Endothelial cell of umbilical vein (primary cell): ENCODE measurements around the gene SIVA1. TPM values are rescaled to one million over a fixed set of nuclear protein-coding genes. Genes with fewer than 3 reads are reported as not detected.

Experiments used
- BruUV-seq: library from RNA; stranded (reverse); fragments of 400-500 nt; replicated peaks from 2 replicates; lab custom pipeline; 2021; lab: Mats Ljungman, UMichigan
- CTCF ChIA-PET: fragments of 300-600, 350-600 bp; sonication (Branson Sonifier 250); formaldehyde crosslinking; loops from one replicate; lab custom pipeline; 2021; ENCODE audit warnings: antibody characterized with exemption, inconsistent platforms; lab: Charles Lee
- POLR2A ChIA-PET: fragments of 300-600, 350-600 bp; sonication (Branson Sonifier 250); formaldehyde crosslinking; loops from one replicate; lab custom pipeline; 2021; ENCODE audit warnings: antibody characterized with exemption, inconsistent platforms; lab: Charles Lee
- DNase-seq: peaks from one replicate; pipeline ENCODE4 v3.0.0-alpha.2; 2011; ENCODE audit warnings: low read depth, low spot score
- FAIRE-seq: peaks from 2 replicates; lab custom pipeline; 2011; peaks lifted over from hg19 to GRCh38; lab: Jason Lieb, UNC
- H2AFZ ChIP-seq: 2 replicates; pipeline ENCODE4 v1.6.0; 2012; ENCODE audit warnings: low read depth, low read length, control low read depth, inconsistent platforms
- H3K27ac ChIP-seq: 2 replicates; pipeline ENCODE4 v1.5.1; 2011; ENCODE audit warnings: low read depth, mild to moderate bottlenecking, control low read depth, low read length, moderate library complexity; ENCODE audit not compliant: insufficient read depth
- H3K27me3 ChIP-seq, 2 experiments: 2 replicates each; pipeline versions ENCODE4 v1.6.0 to v1.6.1; 2011; ENCODE audit warnings: low read length in 2 of 2, mixed read lengths in 1 of 2; ENCODE audit not compliant: control insufficient read depth in 2 of 2, insufficient read depth in 2 of 2
- H3K36me3 ChIP-seq, 2 experiments: 2 replicates in 1 of 2; 3 replicates in 1 of 2; pipeline ENCODE4 v1.5.1; 2011; ENCODE audit warnings: low read length in 2 of 2, mild to moderate bottlenecking in 1 of 2, moderate library complexity in 1 of 2; ENCODE audit not compliant: control insufficient read depth in 2 of 2, insufficient read depth in 2 of 2; ENCODE audit errors: extremely low read depth in 1 of 2
- H3K4me1 ChIP-seq: 3 replicates; pipeline ENCODE4 v1.5.1; 2011; ENCODE audit warnings: mild to moderate bottlenecking, low read length; ENCODE audit not compliant: control insufficient read depth, insufficient read depth; ENCODE audit errors: extremely low read depth
- H3K4me2 ChIP-seq: 2 replicates; pipeline ENCODE4 v1.6.1; 2011; ENCODE audit warnings: low read length, control low read depth, mixed read lengths; ENCODE audit not compliant: insufficient read depth
- H3K4me3 ChIP-seq, 3 experiments: fragments of 200-600 bp in 1 of 3; sonication (generic), shearing (Covaris generic) in 1 of 3; replicated peaks in 1 of 3; 2 replicates each; pipeline ENCODE4 v1.5.1; 2011 to 2016; ENCODE audit warnings: control low read depth in 3 of 3, low read length in 3 of 3, mild to moderate bottlenecking in 2 of 3, inconsistent platforms in 1 of 3, low read depth in 1 of 3, moderate library complexity in 1 of 3; ENCODE audit not compliant: insufficient read depth in 1 of 3
- H3K79me2 ChIP-seq: 2 replicates; pipeline ENCODE4 v1.6.0; 2012; ENCODE audit warnings: low read length, inconsistent platforms; ENCODE audit not compliant: control insufficient read depth, insufficient read depth
- H3K9ac ChIP-seq: replicated peaks from 2 replicates; pipeline ENCODE3; 2011; ENCODE audit warnings: low read length, control low read depth; ENCODE audit not compliant: insufficient read depth; ENCODE audit errors: extremely low read depth
- H3K9me1 ChIP-seq: replicated peaks from 3 replicates; pipeline ENCODE4 v1.6.0; 2011; ENCODE audit warnings: mild to moderate bottlenecking, low read length; ENCODE audit not compliant: control insufficient read depth, insufficient read depth; ENCODE audit errors: extremely low read depth
- H3K9me3 ChIP-seq: replicated peaks from 2 replicates; pipeline ENCODE4 v1.5.1; 2012; ENCODE audit warnings: low read length, inconsistent platforms; ENCODE audit not compliant: control insufficient read depth, insufficient read depth
- H4K20me1 ChIP-seq: replicated peaks from 2 replicates; pipeline ENCODE3; 2011; ENCODE audit warnings: mild to moderate bottlenecking, low read length; ENCODE audit not compliant: control insufficient read depth, insufficient read depth; ENCODE audit errors: extremely low read depth
- EZH2 ChIP-seq: IDR thresholded peaks from 2 replicates; pipeline ENCODE4 v1.6.1; 2012; ENCODE audit warnings: borderline replicate concordance, low read depth, mild to moderate bottlenecking, moderate library complexity, low read length, inconsistent platforms; ENCODE audit not compliant: severe bottlenecking
- FOS ChIP-seq: IDR thresholded peaks from 2 replicates; pipeline ENCODE4 v1.6.1; 2011; ENCODE audit warnings: mild to moderate bottlenecking, low read length, moderate library complexity, borderline replicate concordance; ENCODE audit not compliant: insufficient read depth
- GATA2 ChIP-seq: IDR thresholded peaks from 2 replicates; pipeline ENCODE4 v1.7.0; 2011; ENCODE audit warnings: low read depth, mild to moderate bottlenecking, moderate library complexity, mixed read lengths, low read length; ENCODE audit not compliant: insufficient read length, insufficient read depth
- JUN ChIP-seq: IDR thresholded peaks from 2 replicates; pipeline ENCODE4 v1.6.1; 2011; ENCODE audit warnings: borderline replicate concordance, low read depth; ENCODE audit not compliant: insufficient read length, insufficient read depth
- MYC ChIP-seq: IDR thresholded peaks from one replicate; pipeline ENCODE4 v1.6.1; 2011; ENCODE audit warnings: mild to moderate bottlenecking, low read depth, low read length
- POLR2A ChIP-seq: IDR thresholded peaks from 2 replicates; pipeline ENCODE4 v1.6.1; 2012; ENCODE audit warnings: low read depth, mild to moderate bottlenecking, control low read depth, low read length
- POLR2AphosphoS5 ChIP-seq: IDR thresholded peaks from 2 replicates; pipeline ENCODE4 v1.6.1; 2012; ENCODE audit warnings: low read depth, mild to moderate bottlenecking, control low read depth, low read length, moderate library complexity; ENCODE audit not compliant: insufficient read depth
- dilution Hi-C: fragments of 300-500 bp; cut with MboI; formaldehyde crosslinking; loops from one replicate; pipeline ENCODE4 v1.15.0; 2019; ENCODE audit warnings: low sequenced_read_pairs; ENCODE audit not compliant: extremely low pct_ligation_motif_present
- intact Hi-C: fragments of 100-400 bp; cut with micrococcal nuclease; formaldehyde crosslinking; loops from one replicate; pipeline ENCODE4 v1.10.0; 2022
- polyA plus RNA-seq, 4 experiments: library from polyadenylated mRNA; depleted of rRNA in 3 of 4; stranded (reverse) in 3 of 4; unstranded in 1 of 4; fragments of >200 nt; gene quantifications; 2 replicates each; pipeline versions ENCODE4 v1.2.1 to v1.2.3, GENCODE V29; 2011 to 2012; ENCODE audit warnings: missing spikeins in 1 of 4
- total RNA-seq: library from RNA; stranded (reverse); gene quantifications from 2 replicates; pipeline ENCODE4 v1.2.3, GENCODE V29; 2021
- TF ChIP-seq, protein P1 (sequence below): IDR thresholded peaks from 2 replicates; pipeline ENCODE4 v1.6.1; 2011; ENCODE audit not compliant: insufficient read depth, insufficient read length
- TF ChIP-seq, protein P2 (sequence below), 2 donors: IDR thresholded peaks; 1 replicate in 1 of 2; 2 replicates in 1 of 2; pipeline ENCODE4 v1.5.1; 2011; ENCODE audit warnings: low read length in 2 of 2, mild to moderate bottlenecking in 2 of 2, moderate library complexity in 2 of 2, control low read depth in 1 of 2, inconsistent platforms in 1 of 2, low read depth in 1 of 2; ENCODE audit not compliant: insufficient read depth in 1 of 2; ENCODE audit errors: extremely low read depth in 1 of 2

Gene SIVA1
- total and polyA plus RNA-seq, 2 donors (not counting 3 experiments of a cell fraction or from before 2014, with no cell fraction given): 101 to 299 TPM

GRCh38 chr14:104778694-104779331, 25.9 kb downstream of the SIVA1 start:
- Histone ChIP-seq H4K20me1 (no peaks in the 10 kb centered on the region), H3K4me3 (no peak overlapping the region), H3K9me3 (no peaks in the 10 kb centered on the region), H3K36me3 (peaks cover 4 to 20% of the 10 kb centered on the region in 2 experiments), H3K27ac (no peak overlapping the region), H3K79me2 (peaks cover 3% of the 10 kb centered on the region), H3K9me1 (no peaks in the 10 kb centered on the region), H3K4me1 (no peaks in the 10 kb centered on the region), H3K9ac (no peak overlapping the region), H3K4me2 (no peak overlapping the region), H2AFZ (no peak overlapping the region), H3K27me3 (no peaks in the 10 kb centered on the region)
- POLR2A ChIA-PET: no interaction called here
- TF ChIP-seq JUN: no peak
- no peak for TF ChIP-seq MYC
- TF ChIP-seq FOS: no peak
- no peak for TF ChIP-seq GATA2
- TF ChIP-seq, protein P1, sequence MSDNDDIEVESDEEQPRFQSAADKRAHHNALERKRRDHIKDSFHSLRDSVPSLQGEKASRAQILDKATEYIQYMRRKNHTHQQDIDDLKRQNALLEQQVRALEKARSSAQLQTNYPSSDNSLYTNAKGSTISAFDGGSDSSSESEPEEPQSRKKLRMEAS: no peak
- no peak for TF ChIP-seq POLR2AphosphoS5
- no peak for TF ChIP-seq EZH2
- TF ChIP-seq, protein P2, sequence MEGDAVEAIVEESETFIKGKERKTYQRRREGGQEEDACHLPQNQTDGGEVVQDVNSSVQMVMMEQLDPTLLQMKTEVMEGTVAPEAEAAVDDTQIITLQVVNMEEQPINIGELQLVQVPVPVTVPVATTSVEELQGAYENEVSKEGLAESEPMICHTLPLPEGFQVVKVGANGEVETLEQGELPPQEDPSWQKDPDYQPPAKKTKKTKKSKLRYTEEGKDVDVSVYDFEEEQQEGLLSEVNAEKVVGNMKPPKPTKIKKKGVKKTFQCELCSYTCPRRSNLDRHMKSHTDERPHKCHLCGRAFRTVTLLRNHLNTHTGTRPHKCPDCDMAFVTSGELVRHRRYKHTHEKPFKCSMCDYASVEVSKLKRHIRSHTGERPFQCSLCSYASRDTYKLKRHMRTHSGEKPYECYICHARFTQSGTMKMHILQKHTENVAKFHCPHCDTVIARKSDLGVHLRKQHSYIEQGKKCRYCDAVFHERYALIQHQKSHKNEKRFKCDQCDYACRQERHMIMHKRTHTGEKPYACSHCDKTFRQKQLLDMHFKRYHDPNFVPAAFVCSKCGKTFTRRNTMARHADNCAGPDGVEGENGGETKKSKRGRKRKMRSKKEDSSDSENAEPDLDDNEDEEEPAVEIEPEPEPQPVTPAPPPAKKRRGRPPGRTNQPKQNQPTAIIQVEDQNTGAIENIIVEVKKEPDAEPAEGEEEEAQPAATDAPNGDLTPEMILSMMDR (IDR thresholded peaks at IDR 0.05; ENCODE audit: extremely low read depth in 1 of 2, insufficient read depth in 1 of 2, low read depth in 1 of 2, low read length in 2 of 2): no peak
- TF ChIP-seq POLR2A: no peak
- DNase-seq (no peak), FAIRE-seq (no peak)
- CTCF ChIA-PET: interaction anchor here (4.4 kb wide), 1 partner anchor 10 kb away, joined by 31 read pairs; no protein-coding TSS in a partner anchor
- intact Hi-C loops (no loop called here), dilution Hi-C loops (no loop called here)
- no TSS peak for BruUV-seq
